HepG2 (cell line): ENCODE measurements around the gene METAP1D. TPM values are rescaled to one million over a fixed set of nuclear protein-coding genes. Genes with fewer than 3 reads are reported as not detected.

Experiments used
- ATAC-seq: fragments of 200-7000 bp; cut with Tn5 transposase; 3 replicates; pipeline ENCODE4 v1.9.1; 2020; ENCODE audit warnings: mild to moderate bottlenecking, moderate library complexity
- BruUV-seq: library from RNA; stranded (reverse); fragments of 400-500 nt; replicated peaks from 2 replicates; lab custom pipeline; 2021; lab: Mats Ljungman, UMichigan
- CTCF ChIA-PET: fragments of 300-600 bp; formaldehyde crosslinking; extraction: SDS; loops from one replicate; lab custom pipeline; 2021; ENCODE audit warnings: low total read pairs, inconsistent platforms, low intra/inter-chr PET ratio; lab: Yijun Ruan, JAX
- POLR2A ChIA-PET: fragments of 350-600 bp; sonication (Branson Sonifier 250); formaldehyde crosslinking; loops from one replicate; lab custom pipeline; 2020; ENCODE audit warnings: antibody characterized with exemption, inconsistent platforms; lab: Yijun Ruan, JAX
- DNase-seq: peaks from one replicate; pipeline ENCODE4 v3.0.0-alpha.2; 2015; ENCODE audit warnings: low spot score
- FAIRE-seq: peaks from 3 replicates; lab custom pipeline; 2011; peaks lifted over from hg19 to GRCh38; lab: Jason Lieb, UNC
- H2AFZ ChIP-seq: one replicate; pipeline ENCODE4 v1.6.1; 2011; ENCODE audit warnings: low read length, inconsistent platforms
- H3K27ac ChIP-seq: fragments of 300-600 bp; 3 replicates; pipeline ENCODE4 v1.8.0; 2011; ENCODE audit warnings: mixed run types, mild to moderate bottlenecking, mixed read lengths, low read length, inconsistent platforms; ENCODE audit not compliant: insufficient read depth; ENCODE audit errors: extremely low read length
- H3K27me3 ChIP-seq, 2 experiments: fragments of 200-600 bp in 1 of 2; 2 replicates in 1 of 2; 3 replicates in 1 of 2; pipeline versions ENCODE4 v1.6.0 to v1.8.0; 2011; ENCODE audit warnings: low read length in 2 of 2, mild to moderate bottlenecking in 2 of 2, moderate library complexity in 2 of 2, inconsistent platforms in 1 of 2; ENCODE audit not compliant: insufficient read depth in 2 of 2, control insufficient read depth in 1 of 2
- H3K36me3 ChIP-seq, 2 experiments: fragments of 200-600 bp in 1 of 2; replicated peaks in 1 of 2; 2 replicates in 1 of 2; 3 replicates in 1 of 2; pipeline versions ENCODE4 v1.5.1 to v1.8.0; 2011; ENCODE audit warnings: low read length in 2 of 2, inconsistent platforms in 1 of 2; ENCODE audit not compliant: insufficient read depth in 2 of 2, control insufficient read depth in 1 of 2
- H3K4me1 ChIP-seq: 2 replicates; pipeline ENCODE4 v1.5.1; 2012; ENCODE audit warnings: low read length, inconsistent platforms; ENCODE audit not compliant: insufficient read depth
- H3K4me2 ChIP-seq: 2 replicates; pipeline ENCODE4 v1.6.0; 2011; ENCODE audit warnings: low read depth, low read length, inconsistent platforms
- H3K4me3 ChIP-seq, 3 experiments: fragments of 200-600 bp in 1 of 3; sonication (generic), shearing (Covaris generic) in 1 of 3; replicated peaks in 1 of 3; 2 replicates each; pipeline ENCODE4 v1.5.1; 2011 to 2016; ENCODE audit warnings: low read length in 3 of 3, inconsistent platforms in 2 of 3, low read depth in 2 of 3, mild to moderate bottlenecking in 2 of 3, control low read depth in 1 of 3, mixed read lengths in 1 of 3; ENCODE audit not compliant: insufficient read depth in 1 of 3
- H3K79me2 ChIP-seq: one replicate; pipeline ENCODE4 v1.6.1; 2011; ENCODE audit warnings: low read length, inconsistent platforms; ENCODE audit not compliant: insufficient read depth
- H3K9ac ChIP-seq: 2 replicates; pipeline ENCODE4 v1.6.0; 2011; ENCODE audit warnings: mild to moderate bottlenecking, low read depth, low read length, inconsistent platforms; ENCODE audit not compliant: insufficient read depth
- H3K9me3 ChIP-seq: 2 replicates; pipeline ENCODE4 v1.5.1; 2012; ENCODE audit warnings: mild to moderate bottlenecking, low read length
- H4K20me1 ChIP-seq: 2 replicates; pipeline ENCODE4 v1.6.0; 2011; ENCODE audit warnings: inconsistent platforms, mild to moderate bottlenecking, low read length, moderate library complexity; ENCODE audit not compliant: insufficient read depth
- BRD4 ChIP-seq: sonication (generic); formaldehyde crosslinking; IDR thresholded peaks from 2 replicates; pipeline ENCODE4 v1.4.0; 2020; ENCODE audit warnings: missing genetic modification reagents
- MED13 ChIP-seq: sonication (generic); formaldehyde crosslinking; IDR thresholded peaks from 2 replicates; pipeline ENCODE4 v1.5.0; 2020; ENCODE audit warnings: missing genetic modification reagents
- NR0B2 ChIP-seq: sonication (generic); formaldehyde crosslinking; IDR thresholded peaks from 2 replicates; pipeline ENCODE4 v1.4.0; 2020; ENCODE audit warnings: mild to moderate bottlenecking, missing genetic modification reagents
- NR1H2 ChIP-seq: sonication (generic); formaldehyde crosslinking; IDR thresholded peaks from 2 replicates; pipeline ENCODE4 v1.8.1; 2022; ENCODE audit warnings: low read depth, missing genetic modification reagents, borderline replicate concordance
- NR2F6 ChIP-seq, 2 experiments: IDR thresholded peaks; 2 replicates each; pipeline ENCODE4 v1.6.1; 2016; ENCODE audit warnings: antibody characterized with exemption in 1 of 2, mild to moderate bottlenecking in 1 of 2
- PBX2 ChIP-seq: IDR thresholded peaks from 2 replicates; pipeline ENCODE4 v1.6.1; 2016; ENCODE audit warnings: control low read depth
- PHF5A ChIP-seq: IDR thresholded peaks from one replicate; pipeline ENCODE4 v1.6.1; 2018; ENCODE audit warnings: low read depth, missing genetic modification reagents; ENCODE audit not compliant: unreplicated experiment
- POLR2A ChIP-seq, 2 experiments: IDR thresholded peaks; 2 replicates each; pipeline ENCODE4 v1.6.1; 2011; ENCODE audit warnings: low read depth in 2 of 2, low read length in 2 of 2, mild to moderate bottlenecking in 1 of 2, moderate library complexity in 1 of 2; ENCODE audit not compliant: insufficient read depth in 1 of 2
- SNAPC5 ChIP-seq: sonication (generic); formaldehyde crosslinking; IDR thresholded peaks from 2 replicates; pipeline ENCODE4 v1.8.1; 2023; ENCODE audit warnings: mild to moderate bottlenecking, missing genetic modification reagents, borderline replicate concordance
- ZC3H4 ChIP-seq: sonication (generic); formaldehyde crosslinking; IDR thresholded peaks from 2 replicates; pipeline ENCODE4 v1.4.0; 2020; ENCODE audit warnings: missing genetic modification reagents, borderline replicate concordance
- ZNF235 ChIP-seq: sonication (generic); formaldehyde crosslinking; IDR thresholded peaks from 2 replicates; pipeline ENCODE4 v1.8.1; 2023; ENCODE audit warnings: mild to moderate bottlenecking, missing genetic modification reagents, borderline replicate concordance
- WGBS: methylation state at CpG from one replicate; pipeline ENCODE4 v1.1.6; 2017; ENCODE audit warnings: low lambda C conversion rate; 5-methylcytosine and 5-hydroxymethylcytosine counted together
- in situ Hi-C: cut with HindIII; loops from 2 replicates; pipeline ENCODE4 v1.10.0; 2017; ENCODE audit warnings: low pct_unique_long_range_greater_than_20kb; ENCODE audit not compliant: extremely low pct_ligation_motif_present
- intact Hi-C: fragments of 100-400 bp; cut with micrococcal nuclease; formaldehyde crosslinking; loops from one replicate; pipeline ENCODE4 v1.10.0; 2022; ENCODE audit not compliant: unreplicated experiment
- polyA plus RNA-seq, 8 experiments: library from polyadenylated mRNA; depleted of rRNA in 3 of 8; stranded (reverse) in 7 of 8; unstranded in 1 of 8; fragments of >200 nt; fragmentation: Illumina TruSeq in 4 of 8; extraction: Trizol in 4 of 8; gene quantifications; 2 replicates each; pipeline versions ENCODE4 v1.2.1 to v1.2.3, GENCODE V29; 2011 to 2016; ENCODE audit warnings: low read depth in 4 of 8, missing spikeins in 1 of 8, mixed read lengths in 1 of 8; ENCODE audit not compliant: insufficient read depth in 1 of 8
- total RNA-seq, 5 experiments: library from RNA; depleted of rRNA; stranded (reverse); fragments of >200 nt; fragmentation: Illumina TruSeq; extraction: Trizol; gene quantifications; 2 replicates each; pipeline ENCODE4 v1.2.3, GENCODE V29; 2016; ENCODE audit warnings: low read depth in 1 of 5

Gene METAP1D
- total and polyA plus RNA-seq, 2 of the 13 experiments (the other 11 are each of a cell fraction or from before 2014, with no cell fraction given) = 14.7 to 21.6 TPM

GRCh38 chr2:172049567-172050120 lies 49.9 kb downstream of the METAP1D start:
- Histone ChIP-seq H3K4me2 (no peak overlapping the region), H3K27ac (no peak overlapping the region), H4K20me1 (no peaks in the 10 kb centered on the region), H3K9ac (no peak overlapping the region), H3K9me3 (no peaks in the 10 kb centered on the region), H3K27me3 (no peaks in the 10 kb centered on the region), H3K4me1 (peaks cover 65% of the 10 kb centered on the region), H3K4me3 (no peak overlapping the region), H2AFZ (no peak overlapping the region), H3K36me3 (no peaks in the 10 kb centered on the region), H3K79me2 (no peaks in the 10 kb centered on the region)
- no peak for TF ChIP-seq ZC3H4 (CRISPR knock-in tag)
- TF ChIP-seq MED13 = no peak
- no peak for TF ChIP-seq NR0B2
- no peak for TF ChIP-seq SNAPC5 (CRISPR knock-in tag)
- no peak for TF ChIP-seq BRD4 (CRISPR knock-in tag)
- no peak for TF ChIP-seq POLR2A (IDR thresholded peaks at IDR 0.05; ENCODE audit: insufficient read depth in 1 of 2, low read depth in 2 of 2, low read length in 2 of 2)
- no peak for TF ChIP-seq NR2F6 (IDR thresholded peaks at IDR 0.05)
- no peak for TF ChIP-seq NR2F6 (CRISPR knock-in tag; IDR thresholded peaks at IDR 0.05)
- TF ChIP-seq NR1H2 (CRISPR knock-in tag) = no peak
- TF ChIP-seq PHF5A (CRISPR knock-in tag) = no peak
- TF ChIP-seq PBX2 (CRISPR knock-in tag) = no peak
- no peak for TF ChIP-seq ZNF235
- FAIRE-seq = no peak
- DNase-seq = no peak
- ATAC-seq = no peak
- 76% methylated on average over 2 of the region's 2 CpGs for WGBS
- in situ Hi-C loops (no loop called here), intact Hi-C loops (loop anchor here (5.0 to 10.0 kb wide), 2 partner anchors 38 to 45 kb away; partner anchors contain the start of gene DLX1)
- ChIA-PET POLR2A (interaction anchor here (1.2 kb wide), 1 partner anchor 54 kb away, joined by 3 read pairs; the partner anchor contains the start of gene DLX2), CTCF (no interaction called here)
- no TSS peak for BruUV-seq
